H1 (cell line): ENCODE data around the gene MPPED2. TPM values are rescaled to one million over a fixed set of nuclear protein-coding genes. Genes with fewer than 3 reads are reported as not detected.

ENCODE experiments used
- CHD7 ChIP-seq: fragments of 300-600 bp; sonication (generic); IDR thresholded peaks from 2 replicates; pipeline ENCODE4 v1.7.1; 2012; ENCODE audit warnings: low read length, moderate library complexity, mild to moderate bottlenecking, inconsistent platforms; ENCODE audit not compliant: insufficient replicate concordance
- RAD21 ChIP-seq, 2 experiments: IDR thresholded peaks in 1 of 2; conservative IDR thresholded peaks in 1 of 2; 2 replicates each; pipeline ENCODE4 v1.6.1; 2011; ENCODE audit warnings: low read depth in 2 of 2, low read length in 2 of 2, improper control_type of control experiment in 1 of 2, inconsistent platforms in 1 of 2, mild to moderate bottlenecking in 1 of 2, moderate library complexity in 1 of 2
- RXRA ChIP-seq: IDR thresholded peaks from 2 replicates; pipeline ENCODE4 v1.6.1; 2011; ENCODE audit warnings: low read depth, mild to moderate bottlenecking, low read length, moderate library complexity; ENCODE audit not compliant: insufficient read depth
- SP1 ChIP-seq: IDR thresholded peaks from 2 replicates; pipeline ENCODE4 v1.6.1; 2011; ENCODE audit warnings: low read depth, low read length
- polyA plus RNA-seq, 7 experiments: library from polyadenylated mRNA; depleted of rRNA in 3 of 7; stranded (reverse) in 5 of 7; unstranded in 2 of 7; fragments of >200 nt in 5 of 7; fragments of 200-250 nt in 2 of 7; gene quantifications; 1 replicate in 5 of 7; 2 replicates in 1 of 7; 4 replicates in 1 of 7; pipeline versions ENCODE4 v1.2.1 to v1.2.3, GENCODE V29; 2011 to 2013; ENCODE audit warnings: missing spikeins in 2 of 7, mixed read lengths in 2 of 7
- total RNA-seq: library from RNA; stranded (reverse); fragmentation: NEBNext Ultra II Directional; extraction: Animal tissue kit (Norgen Biotek cat#: 25700); gene quantifications from 2 replicates; pipeline ENCODE4 v1.2.1, GENCODE V29; 2021

The MPPED2 gene
- total and polyA plus RNA-seq, 2 of the 8 experiments (the other 6 are each of a cell fraction or from before 2014, with no cell fraction given): 1.3 to 3.5 TPM

- peak; percentile 68 for TF ChIP-seq CHD7
- 0 out of 2 replicates have a peak, but pooled peaks have one; percentile 61 for TF ChIP-seq SP1
- TF ChIP-seq RAD21 (IDR thresholded peaks at IDR 0.05 in 1 of 2, conservative IDR thresholded peaks at IDR 0.05 in 1 of 2; ENCODE audit: low read depth in 2 of 2, low read length in 2 of 2): no peak
- TF ChIP-seq RXRA: no peak
These were observed 163.5 kb downstream of the MPPED2 start (continued) for GRCh38 chr11:30422447-30423278.
